GM12801 (cell line): ENCODE measurements around the gene ARHGEF12.

Experiments used
- TF ChIP-seq, protein P1 (sequence below): IDR thresholded peaks from one replicate; pipeline ENCODE4 v1.5.1; 2011; ENCODE audit warnings: control low read depth; ENCODE audit not compliant: insufficient read length; ENCODE audit errors: extremely low read depth

The ARHGEF12 gene

DNA sequence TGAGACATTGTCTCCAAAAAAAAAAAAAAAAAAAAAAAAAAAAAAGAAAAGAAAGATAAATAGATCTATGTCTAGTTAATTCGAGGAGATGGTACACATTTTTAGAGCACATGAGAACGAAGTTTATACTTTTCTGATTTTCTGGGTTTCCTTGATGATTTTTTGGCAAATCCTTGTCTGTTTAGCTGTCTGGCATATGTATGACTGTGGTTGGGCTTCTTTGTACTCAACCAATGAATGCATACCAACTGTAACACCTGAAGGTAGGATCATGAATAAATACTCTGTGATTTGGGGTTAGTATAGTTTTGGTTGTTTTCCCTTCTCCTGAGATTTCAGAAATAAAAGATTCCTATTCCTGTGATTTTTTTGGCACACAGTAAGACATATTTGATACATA, 63.1 kb downstream of the ARHGEF12 start:
- TF ChIP-seq, protein P1, sequence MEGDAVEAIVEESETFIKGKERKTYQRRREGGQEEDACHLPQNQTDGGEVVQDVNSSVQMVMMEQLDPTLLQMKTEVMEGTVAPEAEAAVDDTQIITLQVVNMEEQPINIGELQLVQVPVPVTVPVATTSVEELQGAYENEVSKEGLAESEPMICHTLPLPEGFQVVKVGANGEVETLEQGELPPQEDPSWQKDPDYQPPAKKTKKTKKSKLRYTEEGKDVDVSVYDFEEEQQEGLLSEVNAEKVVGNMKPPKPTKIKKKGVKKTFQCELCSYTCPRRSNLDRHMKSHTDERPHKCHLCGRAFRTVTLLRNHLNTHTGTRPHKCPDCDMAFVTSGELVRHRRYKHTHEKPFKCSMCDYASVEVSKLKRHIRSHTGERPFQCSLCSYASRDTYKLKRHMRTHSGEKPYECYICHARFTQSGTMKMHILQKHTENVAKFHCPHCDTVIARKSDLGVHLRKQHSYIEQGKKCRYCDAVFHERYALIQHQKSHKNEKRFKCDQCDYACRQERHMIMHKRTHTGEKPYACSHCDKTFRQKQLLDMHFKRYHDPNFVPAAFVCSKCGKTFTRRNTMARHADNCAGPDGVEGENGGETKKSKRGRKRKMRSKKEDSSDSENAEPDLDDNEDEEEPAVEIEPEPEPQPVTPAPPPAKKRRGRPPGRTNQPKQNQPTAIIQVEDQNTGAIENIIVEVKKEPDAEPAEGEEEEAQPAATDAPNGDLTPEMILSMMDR: no peak

GRCh38 chr11:120400564-120401364, 64.6 kb downstream of the ARHGEF12 start:
- TF ChIP-seq, protein P1: no peak

GRCh38 chr11:120401506-120401905, 65.3 kb downstream of the ARHGEF12 start:
- TF ChIP-seq, protein P1: no peak

- TF ChIP-seq, protein P1: no peak
These were observed 67.8 kb downstream of the ARHGEF12 start for GRCh38 chr11:120403966-120404365.

DNA sequence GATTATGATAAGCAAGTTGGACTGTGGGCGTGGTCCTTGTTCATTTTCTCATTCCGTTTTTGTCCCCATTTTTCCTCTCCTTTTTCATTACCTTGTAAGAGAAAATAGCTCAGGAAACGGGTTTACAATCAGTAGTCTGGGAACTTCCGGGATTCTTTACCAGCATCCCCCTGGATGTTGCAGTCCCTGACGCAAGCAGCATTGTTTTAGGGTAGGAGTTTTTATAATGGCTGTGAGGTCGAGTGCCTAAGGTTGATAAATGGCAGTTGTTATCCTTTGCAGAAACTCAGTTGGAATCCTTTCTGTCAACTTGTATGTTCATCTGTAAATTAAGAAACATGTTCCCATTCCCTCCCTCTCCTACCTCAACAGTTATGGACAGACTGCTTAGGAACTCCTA, 68.3 kb downstream of the ARHGEF12 start:
- TF ChIP-seq, protein P1: no peak

DNA sequence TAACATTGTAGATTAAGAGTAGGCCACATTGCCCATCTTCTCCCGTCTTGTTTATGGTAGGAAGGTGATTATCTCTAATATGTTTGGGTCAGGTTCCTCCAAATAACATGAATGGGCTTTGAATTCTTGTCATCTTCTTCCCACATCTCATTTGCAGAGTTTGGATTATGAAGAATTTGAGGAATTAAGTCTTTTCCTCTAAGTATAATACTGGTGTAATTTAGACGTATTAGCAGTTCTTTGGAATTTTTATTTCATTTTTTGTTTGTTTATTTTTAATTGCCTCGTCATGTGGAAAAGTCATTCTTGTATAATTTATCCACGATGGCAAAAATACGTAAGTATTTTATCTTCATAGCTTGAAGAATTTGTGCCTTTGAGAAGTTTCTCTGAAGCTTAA, 73.4 kb downstream of the ARHGEF12 start:
- TF ChIP-seq, protein P1: no peak

DNA sequence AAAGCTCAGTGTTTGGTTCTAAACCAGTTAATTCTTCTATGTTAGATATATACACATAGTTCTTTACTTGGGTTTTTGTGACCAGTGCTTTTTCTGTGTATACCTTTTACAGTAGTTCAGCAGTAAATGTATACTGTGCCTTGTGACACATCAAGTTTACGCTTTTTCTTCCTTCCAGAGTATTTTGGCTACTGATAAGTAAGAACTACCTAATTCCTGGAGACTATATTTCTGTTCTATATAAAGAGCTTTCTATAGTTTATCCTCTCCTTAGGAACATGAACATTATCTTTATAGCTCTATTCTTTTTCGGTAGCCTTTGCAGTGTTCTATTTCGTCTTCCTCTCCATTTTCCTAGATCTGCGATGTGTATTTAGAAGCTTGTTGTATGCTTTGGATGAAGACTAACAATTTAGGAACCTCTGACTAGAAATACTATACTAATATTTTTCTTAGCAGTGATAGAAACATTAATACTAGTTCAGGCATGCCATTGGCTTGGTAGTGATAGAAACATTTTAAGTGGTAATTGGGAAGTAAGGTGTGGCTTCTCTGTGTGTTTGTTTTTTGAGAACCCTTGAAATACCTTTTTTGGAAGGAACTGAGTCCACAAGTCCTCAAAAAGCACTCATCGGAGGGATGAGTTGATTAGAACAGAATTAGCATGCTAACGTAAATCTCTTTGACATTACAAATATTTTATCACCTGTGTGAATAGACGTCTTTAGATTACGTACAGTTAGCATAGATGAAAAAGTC, 74.6 kb downstream of the ARHGEF12 start:
- TF ChIP-seq, protein P1: no peak
